Effector memory CD8-positive, alpha-beta T cell (primary cell): ENCODE measurements around the gene SREK1.

Source experiments
- ATAC-seq: fragments of 150-1000 bp; cut with Tn5 transposase; replicated peaks from 2 replicates; pipeline ENCODE4 v1.10.0; 2021; ENCODE audit warnings: mild to moderate bottlenecking, moderate library complexity
- DNase-seq, 3 experiments: peaks; one replicate each; pipeline ENCODE4 v3.0.0; 2021
- H3K27ac Mint-ChIP-seq, 2 donors: one replicate each; pipeline ENCODE4 v1.8.0; 2022; ENCODE audit warnings: mild to moderate bottlenecking in 2 of 2, mixed read lengths in 2 of 2, moderate library complexity in 2 of 2
- H3K27me3 Mint-ChIP-seq, 2 donors: one replicate each; pipeline ENCODE4 v1.8.0; 2022; ENCODE audit warnings: mixed read lengths in 2 of 2
- H3K36me3 Mint-ChIP-seq: one replicate; pipeline ENCODE4 v1.8.0; 2022; ENCODE audit warnings: mild to moderate bottlenecking, moderate library complexity, mixed read lengths; ENCODE audit not compliant: insufficient read depth
- H3K4me1 Mint-ChIP-seq, 2 donors: one replicate each; pipeline ENCODE4 v1.8.0; 2022; ENCODE audit warnings: low read depth in 2 of 2, mixed read lengths in 2 of 2
- H3K4me3 Mint-ChIP-seq, 2 donors: one replicate each; pipeline ENCODE4 v1.8.0; 2022; ENCODE audit warnings: mild to moderate bottlenecking in 2 of 2, mixed read lengths in 2 of 2, moderate library complexity in 2 of 2
- H3K9me3 Mint-ChIP-seq, 2 donors: one replicate each; pipeline ENCODE4 v1.8.0; 2022; ENCODE audit warnings: mixed read lengths in 2 of 2

Gene SREK1

GRCh38 chr5:66171349-66172344 is 27.5 kb downstream of the SREK1 start:
- Mint-ChIP-seq H3K4me1 (peaks cover 2 to 18% of the 10 kb centered on the region in 2 donors), H3K27ac (peak overlapping the region; percentile 65 to 88), H3K9me3 (no peaks in the 10 kb centered on the region), H3K4me3 (no peak overlapping the region), H3K27me3 (no peaks in the 10 kb centered on the region), H3K36me3 (peaks cover 55% of the 10 kb centered on the region)
- ATAC-seq (peak; percentile 95), DNase-seq (peak; percentile 53 to 60 (median 59))

GRCh38 chr5:66174338-66174737 is 30.2 kb downstream of the SREK1 start:
- no peak overlapping the region for H3K27ac Mint-ChIP-seq
- no peaks in the 10 kb centered on the region for H3K9me3 Mint-ChIP-seq
- peaks cover 71% of the 10 kb centered on the region for H3K36me3 Mint-ChIP-seq
- no peak overlapping the region for H3K4me3 Mint-ChIP-seq
- H3K27me3 Mint-ChIP-seq = no peaks in the 10 kb centered on the region
- ATAC-seq (no peak), DNase-seq (no peak)
- peaks cover 2 to 18% of the 10 kb centered on the region in 2 donors for H3K4me1 Mint-ChIP-seq

GRCh38 chr5:66178799-66179198 is 34.7 kb downstream of the SREK1 start:
- Mint-ChIP-seq H3K36me3 (peaks cover 55% of the 10 kb centered on the region), H3K4me1 (peaks cover 0 to 2% of the 10 kb centered on the region in 2 donors), H3K27ac (peak overlapping the region in 1 of 2 donors; percentile 12), H3K27me3 (no peaks in the 10 kb centered on the region), H3K4me3 (no peak overlapping the region), H3K9me3 (no peaks in the 10 kb centered on the region)
- ATAC-seq (no peak), DNase-seq (no peak)

DNA sequence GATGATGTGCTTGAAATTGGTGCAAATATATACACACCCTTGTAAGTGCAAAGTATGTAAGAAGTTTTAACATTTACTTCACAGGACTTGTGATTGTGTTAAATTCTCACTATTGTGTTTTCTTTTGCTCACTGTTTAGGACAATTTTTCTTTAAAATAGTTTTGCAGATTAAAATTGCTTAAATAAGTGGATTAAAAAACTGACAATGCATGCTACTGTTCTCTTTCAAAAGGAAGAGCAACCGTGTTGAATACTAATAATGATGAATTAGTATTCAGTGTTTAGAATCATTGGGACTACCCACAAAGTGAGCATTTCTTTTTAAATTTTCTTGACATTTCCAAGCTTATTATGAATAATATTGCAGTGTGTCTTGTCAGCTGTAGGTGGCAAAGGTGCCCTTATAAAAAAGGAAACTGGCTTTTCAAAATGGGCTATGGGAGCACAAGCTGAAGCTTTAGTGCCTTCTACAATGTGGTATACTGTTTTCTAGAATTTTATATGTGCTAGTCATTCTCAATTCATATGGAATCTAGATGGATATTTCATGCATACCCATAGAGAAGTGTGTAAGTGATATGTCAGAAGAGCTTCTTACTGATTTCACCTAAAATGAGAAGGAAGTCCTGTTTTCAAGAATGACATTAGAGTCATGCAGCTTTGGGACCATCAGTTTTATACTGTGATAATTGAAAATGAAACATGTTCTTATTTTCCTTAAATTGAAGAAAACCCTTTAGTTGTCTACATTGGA is 35.4 kb downstream of the SREK1 start:
- Mint-ChIP-seq H3K4me1 (peaks cover 0 to 2% of the 10 kb centered on the region in 2 donors), H3K27me3 (no peaks in the 10 kb centered on the region), H3K27ac (no peak overlapping the region), H3K9me3 (no peaks in the 10 kb centered on the region), H3K36me3 (peaks cover 52% of the 10 kb centered on the region), H3K4me3 (no peak overlapping the region)
- no peak for ATAC-seq
- no peak for DNase-seq

- peak overlapping the region in 1 of 2 donors; percentile 29 for H3K27ac Mint-ChIP-seq
- no peaks in the 10 kb centered on the region for H3K9me3 Mint-ChIP-seq
- no peak for DNase-seq
- H3K4me1 Mint-ChIP-seq = peaks cover 0 to 2% of the 10 kb centered on the region in 2 donors
- no peak overlapping the region for H3K4me3 Mint-ChIP-seq
- peaks cover 41% of the 10 kb centered on the region for H3K36me3 Mint-ChIP-seq
- no peaks in the 10 kb centered on the region for H3K27me3 Mint-ChIP-seq
- ATAC-seq = no peak
Measured at GRCh38 chr5:66180282-66181155, 36.4 kb downstream of the SREK1 start.

DNA sequence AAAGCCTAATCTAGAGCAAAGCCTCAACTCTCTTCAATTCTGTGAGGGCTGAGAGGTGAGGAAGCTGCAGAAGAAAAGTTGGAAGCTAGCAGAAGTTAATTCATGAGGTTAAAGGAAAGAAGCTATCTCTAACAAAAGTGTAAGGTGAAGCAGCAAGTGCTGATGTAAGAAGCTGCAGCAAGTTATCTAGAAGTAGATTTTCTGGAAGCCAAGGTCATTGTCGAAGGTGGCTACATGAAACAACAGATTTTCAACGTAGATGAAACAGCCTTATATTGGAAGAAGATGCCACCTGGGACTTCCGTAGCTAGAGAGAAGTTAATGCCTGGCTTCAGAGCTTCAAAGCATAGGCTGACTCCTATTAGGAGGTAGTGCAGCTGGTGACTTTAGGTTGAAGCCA is 42.0 kb downstream of the SREK1 start:
- no peaks in the 10 kb centered on the region for H3K27me3 Mint-ChIP-seq
- peaks cover 0 to 1% of the 10 kb centered on the region in 2 donors for H3K4me1 Mint-ChIP-seq
- peaks cover 8% of the 10 kb centered on the region for H3K36me3 Mint-ChIP-seq
- H3K9me3 Mint-ChIP-seq = no peaks in the 10 kb centered on the region
- DNase-seq (no peak), ATAC-seq (no peak)
- no peak overlapping the region for H3K27ac Mint-ChIP-seq
- H3K4me3 Mint-ChIP-seq = no peak overlapping the region

- Mint-ChIP-seq H3K9me3 (peaks cover 0 to 1% of the 10 kb centered on the region in 2 donors), H3K27ac (no peak overlapping the region), H3K36me3 (peaks cover 4% of the 10 kb centered on the region), H3K4me3 (no peak overlapping the region), H3K4me1 (no peaks in the 10 kb centered on the region), H3K27me3 (no peaks in the 10 kb centered on the region)
- DNase-seq (no peak), ATAC-seq (no peak)
Measured at GRCh38 chr5:66193419-66193818, 49.3 kb downstream of the SREK1 start.

DNA sequence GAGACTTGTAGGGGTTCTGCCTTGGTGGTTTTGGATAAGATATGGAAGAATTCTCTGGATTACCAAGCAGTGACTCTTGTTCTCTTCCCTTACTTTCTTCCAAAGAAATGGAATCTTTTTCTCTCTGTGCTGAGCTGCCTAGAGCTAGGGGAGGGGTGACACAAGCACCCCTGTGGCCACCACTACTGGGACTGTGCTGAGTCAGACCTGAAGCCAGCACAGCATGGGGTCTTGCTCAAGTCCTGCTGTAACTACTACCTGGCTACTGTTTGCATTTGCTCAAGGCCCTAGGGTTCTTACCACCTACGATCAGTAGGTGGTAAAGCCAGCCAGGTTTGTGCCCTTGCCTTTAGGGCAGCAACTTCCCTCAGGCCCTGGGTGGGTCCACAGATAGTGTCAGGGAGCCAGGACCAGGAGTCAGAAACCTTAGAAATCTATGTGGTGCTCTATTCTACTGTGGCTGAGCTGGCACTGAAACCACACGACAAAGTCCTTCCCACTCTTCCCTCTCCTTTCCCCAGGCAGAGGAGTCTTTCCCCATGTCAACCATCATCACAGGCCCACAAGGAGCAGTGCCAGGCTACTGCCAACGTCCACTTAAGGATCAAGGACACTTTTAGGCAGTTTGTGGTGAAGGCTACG is 53.8 kb downstream of the SREK1 start:
- DNase-seq (no peak), ATAC-seq (no peak)
- H3K27ac Mint-ChIP-seq = no peak overlapping the region
- H3K27me3 Mint-ChIP-seq = no peaks in the 10 kb centered on the region
- H3K4me1 Mint-ChIP-seq = no peaks in the 10 kb centered on the region
- no peak overlapping the region for H3K4me3 Mint-ChIP-seq
- peaks cover 4% of the 10 kb centered on the region for H3K36me3 Mint-ChIP-seq
- H3K9me3 Mint-ChIP-seq = no peaks in the 10 kb centered on the region

DNA sequence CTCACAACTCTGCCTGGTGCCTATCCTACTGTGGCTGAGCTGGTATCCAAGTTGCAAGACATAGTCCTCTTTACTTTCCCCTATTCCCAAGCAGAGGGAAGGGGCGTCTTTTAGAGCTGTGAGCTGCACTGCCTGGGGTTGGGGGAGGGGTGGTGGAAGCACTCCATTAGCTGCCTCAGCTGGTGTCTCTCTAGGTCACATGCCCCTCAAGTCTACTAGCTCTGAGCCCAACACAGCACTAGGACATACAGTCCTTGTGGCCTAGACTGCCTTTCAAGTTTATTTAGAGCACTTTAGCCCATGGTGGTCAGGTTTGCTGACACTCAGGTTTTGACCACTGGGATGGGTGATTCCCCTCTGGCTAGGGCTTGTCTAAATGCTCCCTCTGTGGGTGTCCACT is 54.7 kb downstream of the SREK1 start:
- ATAC-seq (no peak), DNase-seq (no peak)
- Mint-ChIP-seq H3K4me3 (no peak overlapping the region), H3K36me3 (peaks cover 4% of the 10 kb centered on the region), H3K9me3 (no peaks in the 10 kb centered on the region), H3K27me3 (no peaks in the 10 kb centered on the region), H3K27ac (no peak overlapping the region), H3K4me1 (no peaks in the 10 kb centered on the region)

DNA sequence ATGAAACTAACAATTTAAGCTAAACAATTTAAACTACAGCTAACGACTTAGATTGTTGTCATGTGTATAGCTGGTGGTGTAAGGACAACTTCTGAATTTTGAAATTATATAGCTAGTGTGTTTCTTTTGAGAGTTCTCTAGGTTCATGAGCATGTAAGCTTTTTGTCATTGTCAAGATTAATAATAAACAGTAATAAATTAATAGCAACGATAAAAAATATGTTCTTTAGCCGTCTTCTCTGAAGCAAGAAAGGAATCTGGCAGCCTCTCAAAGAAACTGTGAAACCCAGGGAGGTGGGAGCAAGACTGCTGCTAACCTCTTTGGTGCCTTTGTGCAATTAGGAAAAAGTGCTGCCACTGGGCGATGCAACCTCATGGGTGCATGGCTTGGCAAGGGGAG is 59.4 kb downstream of the SREK1 start:
- DNase-seq (no peak), ATAC-seq (no peak)
- Mint-ChIP-seq H3K27ac (no peak overlapping the region), H3K36me3 (no peaks in the 10 kb centered on the region), H3K4me3 (no peak overlapping the region), H3K4me1 (no peaks in the 10 kb centered on the region), H3K9me3 (no peaks in the 10 kb centered on the region), H3K27me3 (no peaks in the 10 kb centered on the region)

- Mint-ChIP-seq H3K4me3 (no peak overlapping the region), H3K27me3 (no peaks in the 10 kb centered on the region), H3K9me3 (no peaks in the 10 kb centered on the region), H3K27ac (no peak overlapping the region), H3K36me3 (no peaks in the 10 kb centered on the region), H3K4me1 (peaks cover 0 to 4% of the 10 kb centered on the region in 2 donors)
- no peak for ATAC-seq
- DNase-seq = no peak
Measured at GRCh38 chr5:66206465-66206864, 62.4 kb downstream of the SREK1 start.

DNA sequence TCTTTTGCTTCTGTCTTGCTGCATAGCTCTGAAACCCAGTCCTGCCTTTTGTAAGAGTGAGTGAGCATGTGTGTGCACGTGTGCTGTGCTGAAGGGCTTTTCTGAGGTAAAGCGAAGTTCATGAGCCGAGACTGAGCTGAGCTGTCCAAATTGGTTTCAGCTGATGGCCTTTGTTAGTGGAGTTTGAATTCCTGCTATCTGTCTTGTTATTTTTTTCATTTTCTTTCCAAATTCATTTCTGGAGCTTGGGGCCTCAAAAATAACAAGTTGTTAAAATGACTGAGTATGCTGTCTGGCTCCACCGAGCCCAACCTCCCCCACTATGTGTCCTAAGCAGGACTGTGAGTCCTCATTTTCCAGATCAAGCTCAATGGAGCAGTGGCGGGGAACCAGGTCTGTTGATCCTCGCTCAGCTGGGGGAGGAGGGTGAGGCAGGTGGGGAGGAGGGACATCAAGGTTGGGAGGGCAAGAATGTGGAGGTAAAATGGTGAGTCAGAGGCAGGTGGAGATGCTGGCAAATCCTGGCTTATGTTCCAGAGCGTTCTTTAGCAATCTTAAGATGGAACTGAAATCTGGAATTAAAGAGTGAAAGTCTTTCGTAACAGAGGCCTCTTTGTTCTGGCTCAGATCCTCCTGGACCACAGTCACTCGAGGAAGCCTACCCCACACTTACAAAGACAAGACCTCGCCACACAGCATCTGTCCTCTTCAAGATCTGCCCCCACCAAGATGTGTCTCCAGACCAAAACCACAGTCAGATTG is 63.9 kb downstream of the SREK1 start:
- Mint-ChIP-seq H3K27ac (no peak overlapping the region), H3K9me3 (no peaks in the 10 kb centered on the region), H3K4me1 (peaks cover 0 to 4% of the 10 kb centered on the region in 2 donors), H3K4me3 (no peak overlapping the region), H3K36me3 (no peaks in the 10 kb centered on the region), H3K27me3 (no peaks in the 10 kb centered on the region)
- DNase-seq = no peak
- ATAC-seq = no peak
